ENCODE measurements around the gene BANP.

- TF ChIP-seq CTCF (IDR thresholded peaks at IDR 0.05), result no peak
- no peak for TF ChIP-seq POLR2A (IDR thresholded peaks at IDR 0.05)
Observed at GRCh38 chr16:88015806-88016140, 64.5 kb downstream of the BANP start.

All from heart left ventricle (tissue), 13 donors.